Measurements from ENCODE around the gene CHPF2.
A peak's percentile ranks its signal among the peaks of the same experiment; 100 is the strongest.

Gene CHPF2

DNA sequence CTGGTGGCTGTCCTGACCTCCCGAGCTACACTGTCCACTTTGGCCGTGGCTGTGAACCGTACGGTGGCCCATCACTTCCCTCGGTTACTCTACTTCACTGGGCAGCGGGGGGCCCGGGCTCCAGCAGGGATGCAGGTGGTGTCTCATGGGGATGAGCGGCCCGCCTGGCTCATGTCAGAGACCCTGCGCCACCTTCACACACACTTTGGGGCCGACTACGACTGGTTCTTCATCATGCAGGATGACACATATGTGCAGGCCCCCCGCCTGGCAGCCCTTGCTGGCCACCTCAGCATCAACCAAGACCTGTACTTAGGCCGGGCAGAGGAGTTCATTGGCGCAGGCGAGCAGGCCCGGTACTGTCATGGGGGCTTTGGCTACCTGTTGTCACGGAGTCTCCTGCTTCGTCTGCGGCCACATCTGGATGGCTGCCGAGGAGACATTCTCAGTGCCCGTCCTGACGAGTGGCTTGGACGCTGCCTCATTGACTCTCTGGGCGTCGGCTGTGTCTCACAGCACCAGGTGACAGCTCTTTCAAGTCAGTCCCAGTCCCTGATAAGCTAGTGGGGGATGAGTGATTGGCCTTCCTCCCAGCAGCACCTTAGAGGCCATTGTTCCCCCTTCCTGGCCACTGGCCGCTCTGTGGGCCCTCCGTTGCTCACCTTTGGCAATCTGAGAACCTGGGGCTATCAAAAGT, 3.0 kb downstream of the CHPF2 start:
- no peak for DNase-seq

DNA sequence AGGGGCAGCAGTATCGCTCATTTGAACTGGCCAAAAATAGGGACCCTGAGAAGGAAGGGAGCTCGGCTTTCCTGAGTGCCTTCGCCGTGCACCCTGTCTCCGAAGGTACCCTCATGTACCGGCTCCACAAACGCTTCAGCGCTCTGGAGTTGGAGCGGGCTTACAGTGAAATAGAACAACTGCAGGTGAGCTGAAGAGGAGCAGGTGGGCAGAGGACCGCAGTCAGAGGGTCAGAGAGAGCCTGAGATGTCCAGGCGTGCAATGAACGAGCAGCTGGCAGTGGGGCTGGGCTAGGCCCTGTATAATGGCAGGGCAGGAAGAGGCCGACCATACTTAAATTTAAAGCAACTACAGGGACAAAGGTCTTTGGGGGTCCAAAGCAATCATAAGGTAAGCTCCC, 4.1 kb downstream of the CHPF2 start:
- no peak for DNase-seq

DNA sequence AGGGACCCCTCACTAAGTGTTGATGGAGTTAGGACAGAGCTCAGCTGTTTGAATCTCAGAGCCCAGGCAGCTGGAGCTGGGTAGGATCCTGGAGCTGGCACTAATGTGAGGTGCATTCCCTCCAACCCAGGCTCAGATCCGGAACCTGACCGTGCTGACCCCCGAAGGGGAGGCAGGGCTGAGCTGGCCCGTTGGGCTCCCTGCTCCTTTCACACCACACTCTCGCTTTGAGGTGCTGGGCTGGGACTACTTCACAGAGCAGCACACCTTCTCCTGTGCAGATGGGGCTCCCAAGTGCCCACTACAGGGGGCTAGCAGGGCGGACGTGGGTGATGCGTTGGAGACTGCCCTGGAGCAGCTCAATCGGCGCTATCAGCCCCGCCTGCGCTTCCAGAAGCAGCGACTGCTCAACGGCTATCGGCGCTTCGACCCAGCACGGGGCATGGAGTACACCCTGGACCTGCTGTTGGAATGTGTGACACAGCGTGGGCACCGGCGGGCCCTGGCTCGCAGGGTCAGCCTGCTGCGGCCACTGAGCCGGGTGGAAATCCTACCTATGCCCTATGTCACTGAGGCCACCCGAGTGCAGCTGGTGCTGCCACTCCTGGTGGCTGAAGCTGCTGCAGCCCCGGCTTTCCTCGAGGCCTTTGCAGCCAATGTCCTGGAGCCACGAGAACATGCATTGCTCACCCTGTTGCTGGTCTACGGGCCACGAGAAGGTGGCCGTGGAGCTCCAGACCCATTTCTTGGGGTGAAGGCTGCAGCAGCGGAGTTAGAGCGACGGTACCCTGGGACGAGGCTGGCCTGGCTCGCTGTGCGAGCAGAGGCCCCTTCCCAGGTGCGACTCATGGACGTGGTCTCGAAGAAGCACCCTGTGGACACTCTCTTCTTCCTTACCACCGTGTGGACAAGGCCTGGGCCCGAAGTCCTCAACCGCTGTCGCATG, 5.2 kb downstream of the CHPF2 start:
- DNase-seq, result no peak

DNA sequence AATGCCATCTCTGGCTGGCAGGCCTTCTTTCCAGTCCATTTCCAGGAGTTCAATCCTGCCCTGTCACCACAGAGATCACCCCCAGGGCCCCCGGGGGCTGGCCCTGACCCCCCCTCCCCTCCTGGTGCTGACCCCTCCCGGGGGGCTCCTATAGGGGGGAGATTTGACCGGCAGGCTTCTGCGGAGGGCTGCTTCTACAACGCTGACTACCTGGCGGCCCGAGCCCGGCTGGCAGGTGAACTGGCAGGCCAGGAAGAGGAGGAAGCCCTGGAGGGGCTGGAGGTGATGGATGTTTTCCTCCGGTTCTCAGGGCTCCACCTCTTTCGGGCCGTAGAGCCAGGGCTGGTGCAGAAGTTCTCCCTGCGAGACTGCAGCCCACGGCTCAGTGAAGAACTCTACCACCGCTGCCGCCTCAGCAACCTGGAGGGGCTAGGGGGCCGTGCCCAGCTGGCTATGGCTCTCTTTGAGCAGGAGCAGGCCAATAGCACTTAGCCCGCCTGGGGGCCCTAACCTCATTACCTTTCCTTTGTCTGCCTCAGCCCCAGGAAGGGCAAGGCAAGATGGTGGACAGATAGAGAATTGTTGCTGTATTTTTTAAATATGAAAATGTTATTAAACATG, 6.0 kb downstream of the CHPF2 start:
- no peak for DNase-seq

DNA sequence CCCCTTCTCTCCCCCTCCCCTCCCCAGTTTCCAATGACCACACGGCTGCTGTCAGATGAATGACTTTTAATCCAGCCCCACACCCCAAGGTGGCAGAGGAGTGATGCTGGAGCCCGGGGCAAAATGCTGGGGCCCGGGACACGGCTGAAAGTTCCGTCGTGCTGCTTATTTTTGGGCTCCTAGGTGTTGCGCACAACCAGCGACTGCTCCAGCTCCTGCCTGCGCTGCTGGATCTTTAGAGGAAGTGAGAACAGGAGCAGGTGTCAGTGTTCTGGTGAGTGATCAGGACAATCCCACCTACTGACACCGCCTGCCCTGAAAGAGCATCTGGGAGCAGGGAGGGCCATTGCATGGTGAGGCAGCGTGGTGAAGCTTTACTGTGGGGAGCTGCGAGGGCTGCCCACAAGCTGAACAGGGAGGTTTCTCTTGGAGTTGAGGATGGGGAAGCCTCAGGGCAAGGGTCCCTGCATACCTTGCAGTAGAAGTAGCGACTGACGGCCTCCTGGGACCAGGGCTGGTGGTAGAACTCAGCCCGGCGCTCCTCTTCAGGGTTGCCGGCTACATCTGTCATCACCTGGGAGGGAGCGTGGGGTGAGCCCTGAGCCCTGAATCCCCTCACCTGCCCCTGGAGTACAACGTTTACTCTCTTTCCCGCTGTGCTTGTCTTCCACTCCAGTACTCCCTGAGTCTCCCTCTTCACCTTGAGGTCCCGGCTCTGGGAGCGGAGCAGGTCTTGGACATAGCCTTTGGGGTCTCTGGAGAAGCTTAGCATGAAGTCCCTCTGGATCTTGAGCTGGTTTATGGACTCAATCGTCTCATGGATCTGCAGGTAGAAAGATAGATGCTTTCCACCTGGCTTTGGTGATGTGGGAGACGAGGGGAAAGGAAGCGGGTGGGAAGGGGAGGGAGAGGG, 6.9 kb downstream of the CHPF2 start:
- DNase-seq, result no peak

DNA sequence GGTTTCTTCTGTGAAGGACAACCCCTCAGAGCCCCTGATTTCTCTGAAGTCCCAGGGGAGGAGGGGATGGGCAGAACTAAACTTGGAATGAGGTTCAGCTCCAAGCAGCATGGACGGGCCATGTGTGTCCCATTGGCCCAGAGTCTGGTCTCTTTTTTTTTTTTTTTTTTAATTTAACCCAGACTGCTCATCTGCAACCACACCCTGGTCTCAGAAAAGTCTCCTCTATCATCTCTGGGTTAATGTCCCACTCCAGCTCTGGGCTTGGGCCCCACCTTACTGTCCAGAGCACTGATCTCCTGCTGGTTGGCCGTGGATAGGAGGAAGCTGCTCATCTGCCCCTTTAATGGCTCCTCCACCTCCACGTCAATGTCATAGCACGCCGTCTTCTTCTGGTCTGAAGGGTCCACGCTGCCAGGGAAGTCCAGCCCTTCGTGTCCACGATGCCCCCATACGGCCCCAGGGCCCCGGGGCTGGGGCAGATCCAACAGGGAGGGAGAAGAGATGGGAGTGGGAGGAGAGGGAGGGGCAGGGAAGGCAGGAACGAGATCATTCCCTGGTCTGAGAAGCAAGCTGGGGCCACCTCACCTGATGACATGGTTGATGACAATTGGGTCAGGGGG, 7.7 kb downstream of the CHPF2 start:
- no peak for DNase-seq

DNA sequence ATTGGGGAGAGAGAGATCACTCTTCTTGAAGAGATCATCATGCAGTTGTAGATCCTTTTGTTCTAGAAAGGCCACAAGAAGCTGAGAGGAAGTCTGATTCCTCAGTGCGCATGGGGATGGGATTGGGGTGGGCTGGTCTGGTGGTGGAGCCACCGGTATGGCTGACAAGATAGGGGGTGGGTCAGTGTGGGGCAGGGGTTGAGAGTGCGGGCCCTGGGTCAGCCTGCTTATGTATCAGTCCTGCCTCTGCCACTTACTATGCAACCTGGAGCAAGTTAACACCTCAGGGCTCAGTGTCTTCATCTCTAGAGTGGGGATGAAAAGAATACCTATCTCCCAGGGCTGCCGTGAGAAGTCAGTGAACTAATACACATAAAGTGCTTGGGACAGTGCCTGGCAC, 8.3 kb downstream of the CHPF2 start:
- DNase-seq, result no peak

DNA sequence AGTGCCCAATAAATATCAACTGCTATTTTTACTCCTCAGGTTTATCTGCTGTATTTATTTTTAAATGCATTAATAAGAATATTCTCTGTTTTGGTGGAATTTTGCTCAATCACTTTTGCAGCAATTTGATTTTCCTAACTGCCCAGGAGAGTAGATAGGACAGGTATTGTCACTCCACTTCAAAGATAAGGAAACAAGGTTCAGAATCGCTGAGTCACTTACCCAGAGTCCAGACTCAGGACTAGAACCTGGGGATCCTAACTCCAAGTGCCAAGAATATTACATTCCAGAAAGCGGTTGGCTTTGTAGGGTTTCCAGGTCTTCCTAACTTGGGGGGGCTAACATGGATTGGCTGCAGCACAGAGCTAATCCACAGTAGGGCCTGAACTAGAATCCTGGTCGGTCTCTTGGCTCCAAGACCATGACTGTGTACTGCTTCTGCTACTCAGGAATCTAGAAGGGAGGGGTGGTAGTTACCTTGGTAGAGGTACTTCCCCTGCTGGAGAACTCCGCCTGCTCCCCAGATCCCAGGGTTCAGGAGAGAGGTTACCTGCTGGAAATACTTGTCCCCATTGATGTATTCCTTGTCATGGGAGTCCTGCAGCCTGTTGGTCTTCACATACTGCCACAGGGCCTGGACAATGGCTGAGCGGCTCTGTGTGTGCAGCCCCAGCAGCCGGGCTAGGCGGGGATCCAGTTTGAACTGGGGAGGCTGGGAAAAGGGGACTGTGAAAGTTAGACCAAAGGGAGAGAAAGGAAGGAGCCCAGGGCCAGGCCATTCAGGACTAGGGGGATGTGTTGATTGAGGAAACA, 8.9 kb downstream of the CHPF2 start:
- no peak for DNase-seq

DNA sequence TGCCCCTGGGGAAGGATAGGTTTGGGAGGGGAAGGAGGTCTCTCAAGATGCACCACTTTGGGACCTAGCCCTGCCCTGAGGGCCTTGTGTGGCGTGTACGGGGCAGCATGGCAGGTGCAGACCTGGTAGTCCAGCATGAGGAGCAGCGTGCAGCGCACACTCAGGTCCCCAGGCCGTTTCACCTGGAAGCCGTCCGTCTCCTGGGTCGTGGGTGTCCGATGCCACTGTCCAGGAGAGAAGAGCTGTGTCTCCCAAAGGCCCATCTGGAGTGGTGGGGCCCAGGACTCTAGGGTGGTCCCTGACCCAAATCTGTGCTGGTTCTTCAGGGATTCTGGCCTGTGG, 9.4 kb downstream of the CHPF2 start:
- DNase-seq, result no peak

DNA sequence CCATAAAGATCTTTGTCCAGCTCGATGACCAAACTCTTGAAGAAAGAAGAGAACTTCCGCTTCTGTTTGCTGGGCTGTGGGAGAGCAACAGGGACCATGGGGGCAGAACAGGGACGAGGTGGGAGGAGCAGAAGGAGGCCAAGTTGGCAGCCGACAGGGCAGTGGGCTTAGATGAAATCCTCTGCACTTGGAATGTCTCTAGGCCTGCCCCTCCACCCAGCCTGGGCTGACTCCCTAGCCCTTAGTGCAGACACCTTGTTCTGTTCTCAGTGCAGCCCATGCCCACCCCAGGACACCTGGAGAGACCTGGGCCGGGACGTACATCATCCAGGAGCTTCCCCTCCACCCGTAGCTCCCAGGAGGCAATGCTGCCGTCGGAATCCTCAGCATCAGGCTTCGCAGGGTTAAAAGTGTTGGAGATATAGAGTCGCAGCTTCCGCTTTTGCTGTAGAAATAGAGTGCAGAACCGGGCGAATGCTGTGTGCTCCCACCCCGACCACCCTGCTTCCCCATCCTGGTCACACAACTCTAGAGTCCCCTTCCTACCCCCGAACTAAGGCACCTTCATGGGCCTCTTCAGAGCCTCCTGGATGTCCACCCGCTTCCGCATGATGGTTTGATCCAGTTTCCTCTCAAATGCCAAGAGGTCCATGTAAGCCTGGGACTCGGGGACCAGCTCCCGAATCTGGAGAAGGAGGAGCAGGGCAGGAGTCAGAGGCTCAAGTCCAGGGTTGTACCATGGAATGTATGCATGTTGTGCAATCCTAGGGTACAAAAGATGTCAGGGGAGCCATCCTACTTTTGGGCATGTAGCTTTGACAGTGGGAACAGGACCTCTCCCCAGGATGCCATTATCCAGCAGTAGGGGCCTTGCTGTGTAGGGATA, 10.1 kb downstream of the CHPF2 start:
- DNase-seq, result no peak

DNA sequence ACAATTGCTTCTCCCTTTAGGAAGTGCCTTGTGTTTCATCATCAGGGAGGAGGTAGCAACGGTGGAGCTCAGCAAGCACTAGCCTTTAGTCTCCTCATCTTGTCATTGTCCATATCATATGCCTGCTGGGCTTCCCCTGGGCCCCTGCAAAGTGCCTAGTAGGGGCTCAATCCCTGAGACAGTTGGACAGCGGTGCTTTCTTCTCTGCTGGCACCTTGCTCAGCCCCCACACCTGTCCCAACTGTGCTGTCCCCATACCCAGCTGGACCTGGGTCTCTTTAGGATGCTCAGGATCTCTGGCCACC, 10.7 kb downstream of the CHPF2 start:
- no peak for DNase-seq

DNA sequence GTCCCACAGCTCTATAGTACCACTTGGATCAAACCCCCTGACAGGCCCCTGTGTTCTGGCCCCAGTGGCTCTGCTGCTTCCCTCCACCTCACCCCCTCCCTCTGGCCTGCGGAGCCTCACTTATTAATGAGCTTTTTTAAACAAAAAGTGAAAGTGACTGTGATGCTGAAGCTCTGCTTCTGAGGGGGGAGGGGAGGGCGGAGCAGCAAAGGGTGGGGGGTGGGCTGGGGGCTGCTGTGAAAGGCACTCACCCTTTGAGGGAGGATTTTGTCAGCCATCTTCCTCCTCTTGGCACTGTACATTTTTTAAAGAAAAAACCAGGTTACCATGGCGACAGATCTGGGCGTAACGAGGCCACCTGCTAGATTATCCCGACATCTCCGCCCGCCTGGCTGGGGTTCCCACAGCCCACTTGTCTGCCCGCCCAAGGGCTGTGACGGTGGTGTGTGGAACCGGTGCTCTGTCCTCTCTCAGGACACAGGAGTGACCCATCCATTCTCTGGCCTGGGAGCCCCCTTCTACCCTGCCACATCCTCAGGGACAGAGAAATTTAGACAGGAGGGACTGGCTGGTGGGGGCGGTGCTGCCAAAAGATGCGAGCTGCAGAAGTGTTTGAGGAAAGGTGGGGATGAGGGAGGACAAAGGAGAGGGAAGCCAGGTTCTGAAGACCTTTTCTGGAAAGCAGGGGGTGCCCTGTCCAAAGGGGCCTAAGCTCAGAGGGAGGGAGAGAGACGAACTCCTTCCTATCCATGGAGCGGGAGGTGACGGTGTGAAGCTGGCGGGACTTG, 11.3 kb downstream of the CHPF2 start:
- DNase-seq, result no peak

DNA sequence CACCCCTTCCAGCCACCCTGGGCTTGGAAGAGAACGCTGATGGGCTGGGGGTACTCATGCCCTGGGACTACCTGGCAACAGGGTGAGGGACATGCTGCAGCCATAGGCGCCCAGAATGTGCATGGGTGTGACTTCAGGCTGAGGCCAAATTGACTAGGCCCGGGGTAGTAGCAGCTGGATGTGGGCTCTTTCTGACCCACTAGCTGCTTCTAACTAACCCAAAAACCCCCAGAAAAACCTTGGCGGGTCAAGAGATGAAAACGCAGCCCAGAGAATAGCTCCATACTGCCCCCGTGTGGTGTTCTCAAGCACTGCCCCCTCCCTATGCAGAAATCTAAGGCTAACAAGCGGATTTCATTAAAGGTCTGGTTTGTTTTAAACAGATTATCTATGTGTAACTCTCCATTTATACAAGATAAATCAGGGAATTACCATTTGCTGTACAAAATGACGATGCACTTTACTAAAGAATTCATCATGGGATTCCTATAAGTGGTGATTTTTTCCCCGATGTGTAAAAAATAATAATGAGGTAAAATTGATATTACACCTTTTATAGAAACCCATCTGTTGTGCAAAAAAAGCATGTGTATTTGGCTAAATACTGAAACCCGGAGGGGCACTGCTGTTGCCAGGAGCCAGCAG, 12.0 kb downstream of the CHPF2 start:
- peak; percentile 36 for DNase-seq

DNA sequence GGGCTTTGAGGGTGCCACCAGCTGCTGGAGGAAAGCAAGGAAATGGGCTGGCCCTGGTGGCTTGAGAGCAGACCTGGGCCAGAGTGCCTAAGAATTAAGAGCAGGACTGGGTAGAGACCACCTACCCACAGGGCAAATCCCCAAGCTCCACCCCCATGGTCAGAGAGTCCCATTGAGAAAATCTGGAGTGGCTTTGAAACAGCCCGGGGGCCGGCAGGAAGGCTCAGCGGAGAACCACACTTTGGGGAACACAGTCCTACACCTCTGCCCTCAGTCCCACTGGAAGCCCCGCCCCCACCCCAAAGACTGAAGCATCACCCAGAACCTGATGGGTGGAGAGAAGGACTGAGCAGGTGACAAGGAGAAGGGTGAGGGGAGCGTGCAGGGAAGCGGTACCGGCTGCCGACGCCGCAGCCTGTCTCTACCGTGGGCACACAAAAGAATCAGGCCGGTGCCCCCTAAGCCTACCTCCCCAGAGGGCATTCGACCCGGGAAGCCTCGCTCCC, 12.6 kb downstream of the CHPF2 start:
- no peak for DNase-seq

DNA sequence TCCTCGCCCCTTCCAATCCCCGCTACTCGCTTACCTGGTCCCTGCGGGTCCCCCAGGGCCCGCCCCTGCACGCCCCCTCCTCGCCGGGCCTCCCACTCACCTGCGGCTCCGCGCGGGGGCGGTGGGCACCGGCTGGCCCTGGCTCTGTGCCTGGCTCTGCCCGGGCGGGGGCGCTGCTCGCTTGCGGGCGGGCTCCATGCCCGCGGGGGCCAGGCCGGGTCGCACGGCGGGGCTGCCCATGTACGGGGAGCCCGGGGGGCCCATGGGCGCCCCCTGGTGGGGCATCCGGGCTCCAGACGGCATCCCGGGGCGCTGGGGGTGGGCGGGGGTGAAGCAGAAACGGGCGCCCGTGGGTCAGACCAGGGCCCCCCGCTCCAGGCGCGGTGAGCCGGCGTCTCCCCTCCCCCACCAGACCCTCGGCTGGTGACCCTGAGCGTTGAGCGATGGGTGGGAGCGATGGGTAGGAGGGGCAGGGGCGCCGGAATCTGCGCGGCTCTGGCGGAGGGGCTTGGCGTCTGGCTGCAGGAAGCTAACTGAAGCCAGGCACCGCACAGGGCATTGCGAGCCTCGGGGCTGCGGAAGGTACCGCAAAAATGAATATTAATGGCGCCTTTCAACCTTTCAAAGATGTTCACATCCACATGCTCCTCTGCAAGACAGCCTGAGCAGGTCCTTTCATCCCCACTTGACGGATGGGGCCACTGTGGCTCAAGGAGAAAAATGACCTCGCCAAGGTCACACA, 13.2 kb downstream of the CHPF2 start:
- peak; percentile 50 for DNase-seq

DNA sequence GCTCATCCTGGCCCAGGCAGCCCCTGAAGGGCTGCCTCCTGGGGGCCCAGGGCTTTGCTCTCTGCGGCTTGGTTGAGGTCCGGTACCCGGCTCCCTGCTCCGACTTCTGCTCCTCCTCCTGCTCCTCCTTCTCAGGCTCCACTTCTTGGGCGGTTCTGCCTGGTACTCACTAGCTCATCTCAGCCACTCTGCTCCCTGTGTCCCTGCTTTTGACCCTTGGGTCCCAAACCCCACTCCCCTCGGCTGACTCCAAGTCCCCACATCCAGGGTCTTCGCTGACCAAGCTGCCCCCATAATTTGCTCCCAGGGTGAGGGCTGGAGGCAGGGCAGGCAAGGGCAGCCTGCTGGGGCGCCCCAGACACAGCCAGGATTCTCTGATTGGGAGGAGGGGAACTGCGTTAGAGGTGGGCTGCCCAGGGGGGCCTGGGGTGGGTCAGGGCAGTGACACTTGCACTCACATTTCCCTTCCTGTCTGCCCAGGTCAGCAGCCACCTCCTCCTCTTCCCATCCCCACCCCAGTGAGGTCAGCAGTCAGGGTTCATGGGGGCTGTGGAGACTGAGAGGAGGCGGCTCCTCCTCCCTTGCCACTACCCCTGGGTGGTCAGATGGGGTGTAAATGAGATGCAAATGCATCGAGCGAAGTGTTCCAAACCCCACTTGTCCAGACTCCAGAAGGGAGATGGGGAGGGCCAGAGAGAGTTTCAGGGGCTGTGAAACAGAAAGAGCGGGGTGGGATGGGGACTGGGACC, 14.0 kb downstream of the CHPF2 start:
- DNase-seq, result no peak

DNA sequence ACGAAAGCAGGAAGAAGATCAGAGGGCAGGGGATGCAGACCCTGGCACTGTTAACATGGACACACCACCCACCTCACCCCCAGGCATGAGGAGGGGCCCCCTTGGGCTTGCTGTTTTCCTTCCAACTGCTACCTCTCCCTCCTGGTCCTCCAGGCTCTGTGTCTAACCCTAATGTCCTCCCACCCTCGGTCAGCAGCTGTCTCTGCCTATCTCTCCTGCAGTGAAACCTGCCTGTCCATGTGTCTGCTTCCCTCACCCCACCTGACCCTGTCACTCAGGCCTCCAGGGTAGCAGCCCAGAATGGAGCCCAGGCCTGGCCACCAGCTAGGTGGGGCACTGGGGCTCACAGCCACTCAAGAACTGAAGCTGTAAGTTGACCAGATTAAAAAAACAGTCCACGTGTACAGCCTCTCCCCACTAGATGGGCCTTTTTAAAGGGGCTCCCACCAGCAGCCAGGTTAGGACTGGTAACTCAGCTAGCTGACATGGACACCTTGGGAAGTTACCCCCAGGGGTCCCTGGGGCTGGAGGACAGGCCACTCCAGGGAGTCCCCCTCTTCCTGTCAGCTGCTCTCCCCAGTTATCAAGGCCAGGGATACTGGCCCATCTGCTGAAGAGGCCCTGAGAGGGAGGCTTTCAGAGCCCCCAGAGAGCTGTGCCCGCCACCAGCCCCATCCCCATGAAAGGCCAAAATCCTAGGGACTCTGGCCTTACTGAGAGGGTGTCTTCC, 14.7 kb downstream of the CHPF2 start:
- DNase-seq, result no peak
